Tibial nerve (tissue), 4 donors: ENCODE measurements around the gene FAM151A. TPM values are rescaled to one million over a fixed set of nuclear protein-coding genes. Genes with fewer than 3 reads are reported as not detected.

Experiments
- DNase-seq, 2 donors: peaks; one replicate each; pipeline ENCODE4 v3.0.0-alpha.2; 2019; ENCODE audit warnings: low spot score in 2 of 2
- H3K27ac ChIP-seq, 4 donors: fragments of 200-600 bp; sonication (generic) in 3 of 4; one replicate each; pipeline ENCODE4 v1.5.1; 2017 to 2019; ENCODE audit warnings: mild to moderate bottlenecking in 1 of 4
- H3K27me3 ChIP-seq, 2 donors: fragments of 200-600 bp; sonication (generic) in 1 of 2; one replicate each; pipeline versions ENCODE4 v1.5.1 to v1.6.0; 2017 to 2019
- H3K36me3 ChIP-seq, 3 donors: fragments of 200-600 bp; sonication (generic); one replicate each; pipeline ENCODE4 v1.5.1; 2018 to 2019
- H3K4me1 ChIP-seq, 4 donors: fragments of 200-600 bp; sonication (generic) in 3 of 4; one replicate each; pipeline ENCODE4 v1.5.1; 2017 to 2019
- H3K4me3 ChIP-seq, 4 donors: fragments of 200-600 bp; sonication (generic) in 3 of 4; one replicate each; pipeline ENCODE4 v1.5.1; 2017 to 2019; ENCODE audit warnings: mild to moderate bottlenecking in 1 of 4, moderate library complexity in 1 of 4
- H3K9me3 ChIP-seq, 4 donors: fragments of 200-600 bp; sonication (generic) in 3 of 4; one replicate each; pipeline ENCODE4 v1.5.1; 2017 to 2019
- CTCF ChIP-seq, 5 experiments: fragments of 200-600 bp in 3 of 5; fragments of 450-650 bp in 2 of 5; sonication (generic) in 3 of 5; IDR thresholded peaks; one replicate each; pipeline ENCODE4 v1.5.1; 2016 to 2019; ENCODE audit warnings: antibody characterized with exemption in 5 of 5, mild to moderate bottlenecking in 3 of 5, moderate library complexity in 2 of 5
- EP300 ChIP-seq, 2 donors: sonication (generic); formaldehyde crosslinking; IDR thresholded peaks; one replicate each; pipeline ENCODE4 v1.6.1; 2017; ENCODE audit warnings: antibody characterized with exemption in 2 of 2, mild to moderate bottlenecking in 1 of 2
- POLR2A ChIP-seq, 2 donors: fragments of 450-650 bp; IDR thresholded peaks; one replicate each; pipeline ENCODE4 v1.6.1; 2017; ENCODE audit warnings: antibody characterized with exemption in 2 of 2, mild to moderate bottlenecking in 2 of 2, moderate library complexity in 2 of 2
- WGBS, 2 donors: methylation state at CpG; one replicate each; pipeline ENCODE4 v1.1.5; 2018; 5-methylcytosine and 5-hydroxymethylcytosine counted together
- total RNA-seq, 4 donors: library from RNA; depleted of rRNA; stranded (reverse); fragments of >200 nt; gene quantifications; one replicate each; pipeline ENCODE4 v1.1.0, GENCODE V29; 2016

The FAM151A gene
- total RNA-seq, 4 donors from 2014 or later = not detected

DNA sequence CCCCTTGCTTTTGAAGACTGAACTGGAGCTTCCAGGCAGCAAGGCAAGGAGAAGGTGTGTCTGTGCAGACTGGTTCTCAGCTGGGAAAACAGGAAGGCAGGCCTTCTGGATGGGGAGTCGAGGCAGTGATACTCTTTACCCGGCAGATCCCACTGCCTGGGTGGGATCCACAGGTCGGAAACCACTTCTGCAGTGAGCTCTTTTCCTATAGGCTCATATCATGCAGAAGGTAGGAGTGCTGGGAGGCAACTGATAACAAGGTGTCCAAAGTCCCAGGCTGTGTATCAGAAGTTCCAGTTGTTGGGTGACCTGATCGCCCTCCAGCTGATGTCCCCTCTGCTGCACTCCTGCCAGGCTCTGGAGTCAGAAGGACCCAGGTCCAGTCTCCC, 58.2 kb downstream of the FAM151A start:
- peaks cover 0 to 11% (median 3%) of the 10 kb centered on the region in 4 donors for H3K4me1 ChIP-seq
- no peaks in the 10 kb centered on the region for H3K9me3 ChIP-seq
- WGBS, 2 donors = 81 to 83% methylated on average over 4 of the region's 4 CpGs
- no peak for DNase-seq
- H3K36me3 ChIP-seq = no peaks in the 10 kb centered on the region
- H3K27me3 ChIP-seq = no peaks in the 10 kb centered on the region
- peak overlapping the region in 1 of 4 donors; percentile 54 for H3K27ac ChIP-seq
- TF ChIP-seq CTCF (IDR thresholded peaks at IDR 0.05) (no peak), POLR2A (IDR thresholded peaks at IDR 0.05) (no peak), EP300 (IDR thresholded peaks at IDR 0.05) (no peak)
- H3K4me3 ChIP-seq = no peak overlapping the region

- peak overlapping the region in 1 of 4 donors; percentile 54 for H3K27ac ChIP-seq
- H3K27me3 ChIP-seq = no peaks in the 10 kb centered on the region
- H3K36me3 ChIP-seq = no peaks in the 10 kb centered on the region
- no peak for TF ChIP-seq EP300 (IDR thresholded peaks at IDR 0.05)
- no peak for TF ChIP-seq CTCF (IDR thresholded peaks at IDR 0.05)
- no peak for TF ChIP-seq POLR2A (IDR thresholded peaks at IDR 0.05)
- DNase-seq = no peak
- 68 to 79% methylated on average over 17 of the region's 17 CpGs for WGBS, 2 donors
- peaks cover 0 to 9% (median under 1%) of the 10 kb centered on the region in 4 donors for H3K4me1 ChIP-seq
- H3K4me3 ChIP-seq = no peak overlapping the region
- H3K9me3 ChIP-seq = no peaks in the 10 kb centered on the region
These were observed 58.8 kb downstream of the FAM151A start for GRCh38 chr1:54564312-54565112.

DNA sequence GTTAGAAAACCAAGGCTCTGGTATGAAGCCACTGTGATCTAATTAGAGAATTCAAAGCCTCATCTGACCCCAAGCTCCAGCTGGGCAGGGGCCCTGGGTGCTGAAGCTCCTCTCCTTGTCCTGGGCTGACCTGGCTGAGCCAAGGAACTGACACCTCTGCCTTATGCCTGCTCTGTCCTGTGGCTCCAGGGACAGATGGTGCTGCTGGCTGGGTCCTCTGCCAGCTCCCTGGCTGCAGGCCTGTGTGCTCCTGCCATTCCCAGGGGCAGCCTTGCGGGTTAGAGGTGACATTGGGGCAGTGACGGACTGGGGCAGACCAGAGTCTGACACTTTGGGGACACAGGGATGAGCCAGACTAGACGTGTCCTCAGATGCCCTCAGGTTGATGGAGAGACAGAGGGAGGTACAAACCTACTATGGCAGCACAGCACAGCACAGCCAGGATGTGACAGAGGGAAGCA, 63.5 kb downstream of the FAM151A start:
- Histone ChIP-seq H3K9me3 (peaks cover 0 to 8% (median 0%) of the 10 kb centered on the region in 4 donors), H3K36me3 (peaks cover 0 to 4% (median 0%) of the 10 kb centered on the region in 3 donors), H3K4me1 (no peaks in the 10 kb centered on the region), H3K27me3 (no peaks in the 10 kb centered on the region), H3K4me3 (no peak overlapping the region), H3K27ac (no peak overlapping the region)
- TF ChIP-seq EP300 (IDR thresholded peaks at IDR 0.05) (no peak), CTCF (IDR thresholded peaks at IDR 0.05) (no peak), POLR2A (IDR thresholded peaks at IDR 0.05) (no peak)
- 63% methylated on average over 3 of the region's 3 CpGs; no CpG with 5 or more reads in 1 of the 2 donors for WGBS, 2 donors
- no peak for DNase-seq

Other genes starting within 250 kb of the FAM151A start
- gene SSBP3, start 217.1 kb downstream of the FAM151A start, total RNA-seq = 10 to 100 TPM; 32.0 to 70.2 (median 60.3) TPM
- gene ACOT11, start 75.3 kb downstream of the FAM151A start, total RNA-seq = 10 to 100 TPM in 2 of 4 donors, 1 to 10 TPM in 2; 7.5 to 13.8 (median 10.2) TPM
- gene MROH7, start 18.3 kb upstream of the FAM151A start, total RNA-seq = 1 to 10 TPM; 4.4 to 7.2 (median 5.8) TPM
- 10 to 100 TPM; 14.6 to 29.7 (median 20.8) TPM for gene TTC4, start 92.3 kb upstream of the FAM151A start, total RNA-seq
- gene PARS2, start 141.0 kb upstream of the FAM151A start, total RNA-seq = 10 to 100 TPM in 1 of 4 donors, 1 to 10 TPM in 3; 3.3 to 11.4 (median 5.4) TPM
- not detected for gene TTC22, start 177.8 kb upstream of the FAM151A start, total RNA-seq